GM19035 (cell line): Measurements from ENCODE around the gene TC2N.
"Not testable (repeated sequence)": the region's sequence is repeated elsewhere in the genome, so short reads cannot be mapped to it uniquely, and the experiment has no call there.

Source experiments
- ATAC-seq: cut with Tn5 transposase; IDR thresholded peaks from one replicate; pipeline ENCODE4 v1.9.1; 2021; ENCODE audit not compliant: unreplicated experiment

Gene TC2N

DNA sequence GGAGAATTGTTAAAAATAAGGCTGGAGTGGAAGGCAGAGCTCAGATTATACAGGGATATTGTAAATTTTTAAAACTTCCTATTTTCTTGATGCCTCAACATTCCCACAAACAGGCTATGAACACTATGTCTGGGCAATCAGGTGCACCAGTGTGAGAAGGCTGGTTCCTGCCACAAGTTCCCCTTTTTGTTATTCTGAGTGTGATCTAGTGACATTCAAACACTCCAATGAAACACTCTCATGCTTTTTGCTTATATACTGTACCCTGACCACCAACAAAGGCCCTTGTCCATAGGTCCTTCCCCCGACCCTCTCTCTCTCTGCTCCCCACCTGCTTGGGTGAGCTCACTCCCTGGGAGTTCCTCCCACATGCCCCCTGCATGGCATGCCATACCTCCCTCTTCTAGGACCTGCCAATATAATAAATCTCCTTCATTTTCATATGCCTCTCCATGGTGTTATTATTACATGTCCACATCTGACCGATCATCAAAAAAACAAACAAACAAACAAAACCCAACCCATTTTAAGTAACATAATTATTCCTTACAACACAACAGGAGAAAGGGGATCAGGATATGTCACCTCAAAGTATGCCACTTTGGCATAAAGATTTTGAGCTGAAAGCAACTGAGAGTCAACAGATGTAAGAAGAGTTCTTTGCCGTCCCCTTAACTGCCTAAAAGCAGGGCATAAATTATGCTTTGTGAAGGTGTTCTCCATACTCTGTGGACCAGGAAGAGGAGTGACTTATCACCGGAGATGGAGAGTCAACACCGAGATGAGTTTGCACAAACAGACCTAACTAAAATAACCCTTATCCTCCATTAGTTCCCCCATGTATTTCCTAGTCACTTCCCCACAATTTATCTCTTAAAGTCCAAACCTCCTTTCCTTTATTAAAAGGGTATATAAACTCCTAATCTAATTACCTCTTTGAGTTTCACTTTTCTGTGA, 92.9 kb downstream of the TC2N start:
- ATAC-seq: no peak

DNA sequence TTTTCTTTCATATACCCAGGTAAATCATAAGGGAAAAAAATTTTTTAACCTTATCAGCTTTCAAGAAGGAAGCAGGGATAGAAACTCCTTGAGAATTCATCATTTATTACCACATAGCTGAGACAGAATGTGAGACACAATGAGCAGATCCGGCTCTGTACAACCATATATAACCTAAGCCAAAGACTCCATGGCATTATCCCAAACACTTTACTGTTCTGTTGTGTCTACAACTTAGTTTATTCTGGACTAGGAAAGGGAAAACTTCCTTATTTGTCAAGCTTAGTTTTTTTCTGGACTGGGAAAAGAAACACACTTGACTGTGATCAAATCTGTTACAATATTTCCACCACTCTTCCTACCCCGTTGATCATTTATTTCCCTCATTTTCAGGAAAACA, 97.2 kb downstream of the TC2N start:
- ATAC-seq: no peak

DNA sequence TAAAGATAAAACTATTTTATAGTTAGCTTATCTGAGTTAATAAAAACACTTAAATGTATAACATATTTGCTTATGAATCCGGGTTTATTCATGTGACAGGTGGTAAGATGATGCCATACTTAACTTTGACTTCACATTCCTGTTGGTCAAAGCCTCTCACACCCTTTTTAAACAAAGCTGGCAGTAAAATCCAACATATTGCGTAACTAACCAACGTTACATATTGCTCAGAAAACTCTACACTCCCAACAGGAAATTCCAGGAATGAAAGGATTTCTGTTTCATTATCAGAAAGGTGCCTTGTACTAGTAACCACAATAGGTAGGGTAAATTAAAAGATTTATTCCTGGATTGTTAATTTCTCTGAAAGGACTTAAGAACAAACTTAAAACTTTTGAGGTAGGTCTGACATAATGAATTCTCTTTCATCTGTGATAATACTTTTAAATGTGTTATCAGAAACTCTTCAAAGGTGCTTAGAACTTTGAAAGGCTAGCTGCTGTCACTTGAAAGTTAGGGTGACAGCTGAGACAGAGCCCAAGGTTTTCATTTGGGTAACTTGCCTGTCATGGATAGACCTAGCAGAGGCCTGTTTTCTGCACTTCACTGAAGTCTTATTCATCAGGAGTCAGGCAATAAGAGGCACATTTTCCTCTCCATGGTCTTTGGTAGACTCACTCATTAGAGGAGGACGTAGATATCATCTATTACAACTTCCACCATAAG, 111.6 kb downstream of the TC2N start:
- ATAC-seq: no peak

DNA sequence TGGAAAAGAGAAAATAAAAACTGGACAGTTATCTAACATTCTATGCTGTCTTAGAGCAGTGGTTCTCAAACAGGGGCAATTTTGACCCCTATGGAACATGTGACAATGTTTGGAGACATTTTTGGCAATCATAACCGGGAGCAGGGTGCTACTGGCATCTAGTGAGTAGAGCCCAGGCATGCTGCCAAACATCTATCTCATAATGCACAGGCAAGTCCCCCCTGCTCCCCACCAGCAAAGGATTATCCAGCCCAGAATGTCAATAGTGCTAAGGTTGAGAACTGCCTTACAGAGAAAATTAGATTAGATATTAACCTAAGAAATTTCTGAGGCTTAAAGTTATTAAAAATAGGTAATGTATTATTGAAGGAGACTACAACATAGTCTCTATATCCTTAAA, 112.5 kb downstream of the TC2N start:
- ATAC-seq: no peak

DNA sequence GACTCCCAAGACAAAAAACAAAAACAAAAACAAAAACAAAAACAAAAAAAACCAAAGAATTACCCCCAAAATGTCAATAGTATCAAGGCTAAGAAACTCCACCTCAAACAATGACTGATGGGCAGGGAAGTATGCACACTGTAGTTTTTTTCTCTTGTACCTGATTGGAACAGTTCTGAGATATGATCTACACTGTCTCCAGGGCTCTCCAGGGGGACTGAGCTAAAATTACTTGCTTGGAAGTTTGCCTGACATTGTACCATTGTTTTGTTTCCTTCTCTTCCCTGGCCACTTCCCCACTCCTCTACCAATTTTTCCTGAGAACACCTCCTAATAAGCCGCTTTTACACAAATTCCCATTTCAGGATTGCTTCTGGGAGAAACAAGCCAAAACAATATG, 113.2 kb downstream of the TC2N start:
- no peak for ATAC-seq

DNA sequence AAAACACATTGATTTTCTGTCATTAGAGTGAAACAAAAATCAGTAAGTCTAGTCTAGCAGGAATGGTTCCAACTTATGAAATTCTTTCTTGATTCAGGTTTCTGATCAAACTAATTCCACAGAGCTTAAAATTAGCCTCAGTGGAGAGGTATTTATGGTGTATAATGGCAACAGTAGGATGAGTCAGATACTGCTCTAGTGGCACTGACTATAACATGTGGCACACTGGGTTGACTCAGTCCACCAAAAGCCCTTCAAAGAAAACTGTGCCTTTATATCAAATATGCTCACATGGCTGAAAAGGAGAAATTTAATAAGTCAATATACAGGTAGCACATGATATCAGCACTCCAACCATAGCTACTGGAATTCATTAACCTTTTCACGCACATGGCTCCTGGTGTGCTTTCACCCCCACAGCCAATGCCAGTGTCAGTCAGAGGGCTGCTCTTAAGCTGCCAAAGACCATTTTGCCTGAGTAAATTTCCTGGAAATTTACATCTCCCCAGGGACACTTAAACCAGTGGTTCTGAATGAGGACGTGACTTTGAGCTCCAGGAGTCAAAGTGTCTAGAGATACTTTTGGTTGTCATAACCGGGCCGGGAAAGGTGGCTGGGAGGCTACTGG, 113.7 kb downstream of the TC2N start:
- no peak for ATAC-seq

DNA sequence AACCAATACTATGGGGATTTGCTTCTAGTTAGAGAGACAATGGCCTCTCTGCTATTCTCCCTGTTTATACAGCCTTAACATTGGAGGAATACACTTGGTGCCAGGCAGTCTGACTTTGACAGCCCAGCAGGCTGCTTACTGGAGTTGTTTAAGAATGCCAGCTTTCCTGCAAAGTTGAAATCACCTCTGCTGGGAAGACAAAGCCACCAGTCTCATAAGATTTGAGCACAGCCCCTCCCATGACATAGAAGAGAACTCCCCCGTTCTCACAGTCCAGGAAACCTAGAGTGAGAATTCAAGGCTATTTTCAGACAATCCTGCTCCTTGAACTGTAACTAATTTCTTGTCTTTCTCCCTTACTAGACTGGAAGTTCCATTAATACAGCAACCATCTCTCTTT, 114.4 kb downstream of the TC2N start:
- ATAC-seq: no peak

DNA sequence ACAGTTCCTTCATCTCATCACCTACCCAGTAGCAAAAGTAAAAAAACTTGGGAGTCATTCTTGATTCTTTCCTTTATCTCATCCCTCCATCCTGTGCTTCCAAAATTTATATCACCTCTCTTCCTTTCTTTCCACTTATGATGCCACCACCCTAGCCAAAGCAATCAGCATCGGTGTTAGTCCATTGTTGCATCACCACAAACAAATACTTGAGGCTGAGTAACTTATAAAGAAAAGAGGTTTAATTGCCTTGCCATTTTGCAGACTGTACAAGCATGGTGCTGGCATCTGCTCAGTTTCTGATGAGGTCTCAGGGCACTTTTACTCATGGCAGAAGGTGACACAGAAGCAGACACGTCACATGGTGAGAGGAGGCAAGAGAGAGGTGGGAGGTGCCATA, 115.6 kb downstream of the TC2N start:
- ATAC-seq: no peak

DNA sequence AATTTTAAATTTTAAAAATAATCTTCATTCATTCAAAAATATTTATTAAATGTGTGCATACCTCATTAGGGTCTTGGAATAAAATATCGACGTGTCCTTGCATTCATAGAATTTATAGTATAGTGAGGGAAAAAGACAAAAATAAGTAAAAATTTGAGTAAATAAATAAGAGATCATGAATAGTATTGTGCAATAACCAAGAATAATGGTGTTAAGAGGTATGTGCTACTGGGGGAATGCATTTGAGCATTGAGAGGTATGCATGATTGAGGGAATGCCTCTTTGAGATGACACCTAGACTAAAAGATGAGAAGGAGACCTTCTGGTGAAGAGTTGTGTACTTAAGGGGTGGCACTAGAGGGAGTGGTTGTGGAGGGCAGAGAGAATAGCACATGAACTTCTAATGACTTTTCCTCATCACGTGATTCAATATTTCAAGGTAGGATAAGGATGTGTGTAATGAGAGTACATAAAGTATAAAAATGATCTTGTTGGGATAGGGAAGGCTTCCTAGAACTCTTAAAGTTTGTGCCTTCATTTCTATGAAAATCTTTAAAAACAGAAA, 116.6 kb downstream of the TC2N start:
- ATAC-seq: no peak

DNA sequence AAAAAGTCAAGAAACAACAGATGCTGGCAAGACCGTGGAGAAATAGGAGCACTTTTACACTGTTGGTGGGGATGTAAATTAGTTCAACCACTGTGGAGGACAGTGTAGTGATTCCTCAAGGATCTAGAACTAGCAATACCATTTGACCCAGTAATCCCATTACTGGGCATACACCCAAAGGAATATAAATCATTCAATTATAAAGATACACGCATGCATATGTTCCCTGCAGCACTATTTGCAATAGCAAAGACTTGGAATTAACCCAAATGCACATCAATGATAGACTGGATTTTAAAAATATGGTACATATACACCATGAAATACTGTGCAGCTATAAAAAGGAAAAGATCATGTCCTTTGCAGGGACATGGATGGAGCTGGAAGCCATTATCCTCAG, 117.5 kb downstream of the TC2N start:
- no peak for ATAC-seq

DNA sequence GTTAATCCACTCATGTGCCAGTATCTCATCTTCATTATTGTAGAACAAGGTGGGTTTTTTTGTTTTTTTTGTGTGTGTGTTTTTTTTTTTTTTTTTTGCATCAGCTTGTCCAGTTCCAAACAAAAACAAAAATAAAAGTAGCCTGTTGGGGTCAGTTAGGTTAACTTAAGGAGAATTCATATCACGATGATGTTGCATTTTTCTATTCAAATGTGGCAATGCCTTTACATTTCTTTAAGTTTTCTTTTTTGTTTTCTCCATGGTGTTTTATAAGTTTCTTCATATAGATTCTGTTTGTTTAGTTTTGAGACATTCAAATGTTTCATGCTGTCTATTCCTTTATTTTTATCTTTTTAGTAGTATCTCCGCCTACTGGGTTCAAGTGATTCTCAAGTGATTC, 119.3 kb downstream of the TC2N start:
- no peak for ATAC-seq

DNA sequence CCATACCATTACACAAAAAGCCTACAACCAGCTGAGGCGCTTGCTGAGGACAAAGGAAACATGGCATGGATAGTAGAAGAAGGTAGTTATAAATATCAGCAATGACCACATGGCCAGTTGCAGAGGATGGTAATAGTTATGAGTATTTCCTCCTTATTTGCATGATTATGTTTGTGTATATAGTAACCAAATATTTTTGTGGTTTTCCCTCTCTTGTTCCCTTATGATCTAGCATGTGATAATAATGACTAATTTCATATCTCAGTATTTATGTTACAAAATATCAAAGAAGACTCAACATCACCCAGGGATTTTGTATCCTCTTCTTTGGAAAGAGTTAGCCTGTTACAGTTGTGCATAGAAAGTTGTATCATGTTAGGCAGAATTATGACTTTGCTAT, 122.0 kb downstream of the TC2N start:
- ATAC-seq: no peak

DNA sequence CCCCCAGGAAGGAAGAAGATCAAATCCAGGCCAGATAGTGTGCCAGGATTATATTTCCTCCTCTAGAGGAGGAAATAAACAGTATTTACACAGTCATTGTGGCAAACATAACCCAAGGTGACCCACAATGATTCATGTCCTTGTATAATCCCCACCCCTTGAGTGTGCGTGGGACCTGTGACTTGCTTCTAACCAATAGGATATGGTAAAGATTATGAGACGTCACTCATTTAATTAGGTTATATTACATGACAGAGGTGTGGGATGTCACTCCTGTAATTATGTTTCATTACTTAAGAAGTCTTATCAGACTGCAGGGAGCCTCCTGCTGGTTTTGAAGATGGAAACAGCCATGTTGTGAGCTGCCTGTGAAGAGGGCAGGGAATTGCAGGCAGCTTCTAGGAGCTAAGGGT, 123.3 kb downstream of the TC2N start:
- ATAC-seq: no peak

DNA sequence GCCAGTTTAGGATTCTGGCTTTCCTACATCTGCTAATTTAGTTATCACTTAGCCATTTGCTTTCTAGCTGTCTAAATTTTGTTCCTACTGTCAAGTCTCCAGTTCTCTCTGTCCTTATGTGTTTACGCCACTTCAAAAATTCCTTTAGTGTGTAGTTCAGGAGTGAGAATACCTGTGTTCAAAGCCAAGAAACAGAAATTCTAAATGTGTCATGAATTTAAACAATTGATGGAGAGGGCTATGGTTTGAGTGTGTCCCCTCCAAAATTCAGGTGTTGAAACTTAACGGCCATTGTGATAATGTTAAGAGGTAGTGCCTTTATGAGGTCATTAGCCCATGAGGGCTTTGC, 124.1 kb downstream of the TC2N start:
- ATAC-seq: no peak

DNA sequence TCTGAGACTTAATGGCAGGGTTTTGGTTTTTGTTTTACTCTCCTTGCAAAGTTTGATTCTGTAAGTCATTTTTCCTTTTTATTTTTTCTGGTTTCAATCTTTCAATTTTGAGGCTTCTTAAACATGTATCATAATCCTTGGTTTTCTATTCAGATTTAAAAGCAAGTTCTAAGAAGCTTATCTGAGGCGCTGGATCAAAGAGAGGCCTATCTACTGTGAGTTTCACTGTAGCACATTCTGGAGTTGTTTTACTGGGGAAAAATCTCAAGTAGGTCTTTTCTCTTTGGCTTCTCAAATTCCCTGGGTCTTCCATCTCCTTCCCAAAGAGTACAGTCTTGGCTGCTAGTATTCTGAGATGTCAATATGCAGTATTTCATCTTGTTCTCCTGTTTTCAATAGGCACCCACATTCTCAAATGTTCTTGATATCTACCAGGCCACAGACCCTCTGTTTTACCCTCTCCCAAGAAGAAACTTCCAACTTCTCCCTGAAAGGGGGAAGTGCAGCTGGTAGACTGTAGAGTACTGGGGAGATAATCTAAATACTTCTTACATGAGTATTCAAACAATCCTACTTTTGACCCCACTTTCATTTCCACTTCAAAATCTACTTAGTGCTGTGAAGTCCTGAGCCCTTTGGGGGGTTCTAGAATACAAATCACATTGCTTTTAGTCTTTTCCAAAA, 124.6 kb downstream of the TC2N start:
- no peak for ATAC-seq

DNA sequence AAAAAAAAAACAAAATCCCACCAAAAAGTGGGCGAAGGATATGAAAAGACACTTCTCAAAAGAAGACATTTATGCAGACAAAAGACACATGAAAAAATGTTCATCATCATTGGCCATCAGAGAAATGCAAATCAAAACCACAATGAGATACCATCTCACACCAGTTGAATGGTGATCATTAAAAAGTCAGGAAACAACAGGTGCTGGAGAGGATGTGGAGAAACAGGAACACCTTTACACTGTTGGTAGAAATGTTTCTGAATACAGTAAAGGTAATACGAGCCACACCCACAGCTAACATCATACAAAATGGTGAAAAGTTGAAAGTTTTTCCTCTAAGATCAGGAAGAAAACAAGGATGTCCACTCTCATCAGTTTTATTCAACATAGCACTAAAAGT, 127.5 kb downstream of the TC2N start:
- not testable (repeated sequence) for ATAC-seq

DNA sequence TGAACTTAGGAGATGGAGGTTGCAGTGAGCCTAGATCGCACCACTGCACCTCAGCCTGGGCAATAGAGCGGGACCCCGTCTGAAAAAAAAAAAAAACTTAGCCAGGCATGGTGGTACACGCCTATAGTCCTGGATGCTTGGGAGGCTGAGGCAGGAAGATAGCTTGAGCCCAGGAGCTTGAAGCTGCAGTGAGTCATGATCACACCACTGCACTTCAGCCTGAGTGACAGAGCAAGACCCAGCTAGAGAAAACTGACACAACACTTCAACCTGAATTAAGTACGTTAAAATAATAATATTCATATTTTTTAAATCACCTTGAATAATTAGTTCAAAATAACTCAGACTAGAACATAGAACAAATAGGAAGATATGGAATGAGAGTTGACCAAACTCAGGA, 129.7 kb downstream of the TC2N start:
- no peak for ATAC-seq

DNA sequence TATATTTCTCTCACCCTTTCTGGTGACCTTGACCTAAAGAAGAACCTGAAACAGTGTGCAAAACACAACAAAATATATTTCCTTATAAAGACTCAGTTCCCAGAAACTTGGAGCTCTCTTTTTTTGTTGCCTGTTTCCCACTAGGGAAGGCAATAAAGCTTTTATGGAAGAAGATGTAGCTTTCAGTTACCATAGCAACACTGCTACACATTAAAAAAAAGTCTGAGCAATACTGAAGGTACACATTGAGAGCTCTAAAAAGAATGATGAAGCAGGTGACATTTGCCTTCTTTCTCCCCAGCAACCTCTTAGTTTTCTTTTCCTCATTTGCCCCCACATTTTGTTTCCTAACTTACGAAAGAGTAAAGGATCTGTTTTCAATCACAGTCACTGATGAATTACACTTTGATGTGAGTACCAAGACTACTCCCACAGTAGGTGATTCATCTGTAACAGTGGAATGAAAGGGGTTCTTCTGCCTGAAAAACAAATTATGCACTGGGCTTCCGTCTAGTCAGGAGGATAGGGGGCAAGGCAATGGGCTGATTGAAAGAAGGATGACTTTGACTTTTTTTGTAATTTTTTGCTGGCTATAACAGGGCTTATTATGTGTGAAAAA, 134.4 kb downstream of the TC2N start:
- no peak for ATAC-seq

DNA sequence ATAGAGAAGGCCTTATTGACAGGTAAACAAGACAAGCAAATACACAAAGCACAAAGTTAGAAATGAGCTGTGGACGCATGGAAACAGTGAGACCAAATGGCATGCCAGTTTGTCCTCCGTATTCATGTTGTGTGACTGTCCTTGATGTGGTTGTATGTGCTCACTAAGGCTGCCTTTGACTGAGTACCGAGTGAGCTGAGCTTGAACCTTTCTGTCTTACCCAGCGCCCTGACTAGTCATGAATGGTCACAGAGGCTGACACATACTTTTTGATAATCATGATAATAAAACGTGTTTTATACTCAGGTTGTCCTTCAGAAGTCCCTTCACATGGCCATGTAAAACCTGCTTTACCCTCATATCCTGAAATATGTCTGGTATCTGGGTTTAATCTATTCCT, 134.9 kb downstream of the TC2N start:
- no peak for ATAC-seq

DNA sequence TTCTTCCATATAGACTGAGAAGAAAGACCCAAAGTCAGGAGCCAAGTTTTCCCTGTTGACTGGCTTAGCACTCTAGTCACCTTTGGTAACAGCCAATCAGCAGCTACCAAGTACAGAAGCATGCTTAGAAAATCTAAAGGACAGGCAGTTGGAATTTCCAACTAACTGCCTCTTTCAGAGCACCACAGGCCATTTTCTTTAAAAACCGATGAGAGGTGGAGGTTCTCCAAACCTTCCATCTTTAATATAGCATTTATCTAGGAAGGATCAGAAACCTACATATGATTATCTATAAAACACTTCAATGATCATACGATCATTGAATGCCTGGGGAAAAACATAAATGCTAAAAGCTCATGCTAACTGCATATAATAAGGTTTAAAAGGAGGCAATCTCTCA, 135.3 kb downstream of the TC2N start, which contains the start of gene CATSPERB:
Gene CATSPERB, minus strand, starts transcription at position 101 of the 400 bp plus-strand sequence. CDS start 2,607 bp downstream, outside the sequence.
- no peak for ATAC-seq
